Heart left ventricle (tissue), 16 donors: ENCODE data around the gene IL2. TPM values are rescaled to one million over a fixed set of nuclear protein-coding genes. Genes with fewer than 3 reads are reported as not detected.

Experiments used
- ATAC-seq, 4 donors: fragments of 200-7000 bp; cut with Tn5 transposase; one replicate each; pipeline ENCODE4 v1.9.1; 2020 to 2022; ENCODE audit warnings: moderate library complexity in 4 of 4, mild to moderate bottlenecking in 3 of 4, moderate number of reproducible peaks in 1 of 4
- DNase-seq, 5 donors: peaks; one replicate each; pipeline ENCODE4 v3.0.0-alpha.2; 2020
- H3K27ac ChIP-seq, 12 donors: fragments of 200-600 bp; sonication (generic) in 4 of 12; one replicate each; pipeline versions ENCODE4 v1.5.0 to v1.8.0; 2016 to 2022; ENCODE audit warnings: mild to moderate bottlenecking in 2 of 12
- H3K27me3 ChIP-seq, 9 donors: fragments of 200-600 bp; sonication (generic) in 2 of 9; one replicate each; pipeline versions ENCODE4 v1.5.1 to v1.8.0; 2016 to 2022; ENCODE audit warnings: mild to moderate bottlenecking in 3 of 9
- H3K36me3 ChIP-seq, 9 donors: fragments of 200-600 bp; sonication (generic) in 2 of 9; one replicate each; pipeline versions ENCODE4 v1.5.0 to v1.8.0; 2018 to 2022; ENCODE audit warnings: mild to moderate bottlenecking in 2 of 9
- H3K4me1 ChIP-seq, 12 donors: fragments of 200-600 bp; sonication (generic) in 4 of 12; one replicate each; pipeline versions ENCODE4 v1.5.0 to v1.8.0; 2016 to 2022; ENCODE audit warnings: mild to moderate bottlenecking in 3 of 12
- H3K4me3 ChIP-seq, 12 donors: fragments of 200-600 bp; sonication (generic) in 4 of 12; one replicate each; pipeline versions ENCODE4 v1.5.0 to v1.8.0; 2017 to 2022; ENCODE audit warnings: mild to moderate bottlenecking in 9 of 12, moderate library complexity in 4 of 12
- H3K9me3 ChIP-seq, 12 donors: fragments of 200-600 bp; sonication (generic) in 4 of 12; one replicate each; pipeline versions ENCODE4 v1.5.0 to v1.8.0; 2016 to 2022; ENCODE audit warnings: mild to moderate bottlenecking in 1 of 12
- POLR2A ChIP-seq, 2 donors: fragments of 450-650 bp; IDR thresholded peaks; one replicate each; pipeline ENCODE4 v1.6.1; 2017; ENCODE audit warnings: antibody characterized with exemption in 2 of 2, mild to moderate bottlenecking in 2 of 2, moderate library complexity in 2 of 2
- WGBS, 4 donors: extraction: QIAGEN DNeasy Blood & Tissue Kit in 2 of 4; methylation state at CpG; one replicate each; pipeline versions ENCODE4 v1.1.5 to v1.1.7; 2013 to 2018; 5-methylcytosine and 5-hydroxymethylcytosine counted together
- intact Hi-C, 10 donors: fragments of 100-400 bp; cut with DNase I; formaldehyde crosslinking; loops; one replicate each; pipeline versions ENCODE4 v1.11.1 to v1.14.2; 2022
- polyA plus RNA-seq, 2 donors: library from polyadenylated mRNA; stranded (reverse); fragments of 200-250 nt; gene quantifications; one replicate each; pipeline ENCODE4 v1.2.3, GENCODE V29; 2013
- total RNA-seq, 9 donors: library from RNA; depleted of rRNA in 2 of 9; stranded (reverse); fragments of >200 nt in 2 of 9; fragmentation: NEBNext Ultra II Directional in 3 of 9; extraction: Animal tissue kit (Norgen Biotek cat#: 25700) in 3 of 9; gene quantifications; one replicate each; pipeline versions ENCODE4 v1.1.0 to v1.2.4, GENCODE V29; 2016 to 2023
- TF ChIP-seq, protein P1 (sequence below), 12 donors: fragments of 200-600 bp; sonication (generic) in 4 of 12; IDR thresholded peaks; one replicate each; pipeline versions ENCODE4 v1.5.0 to v1.8.0; 2018 to 2022; ENCODE audit warnings: antibody characterized with exemption in 12 of 12, mild to moderate bottlenecking in 5 of 12
- donor health status: ischemic (EF 13 %, LVEDD 7.1; RV severe dilation, severe dysfunction).
- donor health status: healthy with polysubstance abuse.
- donor health status: DM: no; HTN: yes; CAD: no.
- donor health status: DM: no; HTN: no; CAD: no.
- donor health status: ischemic (EF 25% LVEDD 6.9; RV normal size, moderate dysfunction).
- donor health status: ischemic (EF 25% LVEDD 5.7; RV mildly dilated, moderate dysfunction).
- donor health status: healthy.
- donor health status: DM: yes; HTN: yes; CAD: no.
- donor health status: ischemic (EF 35%, LVEDD 5.7; RV mildly dilated, moderate dysfunction).
- donor health status: nonischemic (EF 11% LVEDD 7.7; RV severe dilation, severe dysfunction).
- donor health status: DM: yes; HTN: yes; CAD: no.
- donor health status: PGD.
- donor health status: ischemic (EF 29% LVEDD 5.4; RV normal size, mild dysfunction).
- donor health status: nonischemic (EF 23%, LVEDD 6.1; RV moderate dilation, normal function).

IL2 gene
- total and polyA plus RNA-seq, 11 donors: not detected

DNA sequence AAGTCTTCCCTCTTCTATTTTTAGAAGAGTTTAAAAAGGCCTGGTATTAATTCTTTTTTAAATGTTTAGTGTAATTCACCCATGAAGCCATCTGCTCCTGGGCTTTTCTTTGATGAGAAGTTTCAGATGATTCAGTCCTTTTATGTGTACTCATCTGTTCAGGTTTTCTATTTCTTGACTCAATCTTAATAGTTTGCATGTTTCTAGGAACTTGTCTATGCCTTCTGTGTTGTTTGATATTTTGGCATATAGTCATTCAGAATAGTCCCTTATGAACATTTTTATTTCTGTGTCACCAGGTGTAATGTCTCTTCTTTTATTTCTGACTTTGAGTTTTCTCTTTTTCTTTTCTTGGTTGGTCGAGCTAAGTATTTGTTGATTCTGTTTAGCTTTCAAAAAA is 20.2 kb upstream of the IL2 start:
- 68 to 89% (median 81%) methylated on average over 1 of the region's 1 CpG for WGBS, 4 donors
- intact Hi-C loops: no loop called here

DNA sequence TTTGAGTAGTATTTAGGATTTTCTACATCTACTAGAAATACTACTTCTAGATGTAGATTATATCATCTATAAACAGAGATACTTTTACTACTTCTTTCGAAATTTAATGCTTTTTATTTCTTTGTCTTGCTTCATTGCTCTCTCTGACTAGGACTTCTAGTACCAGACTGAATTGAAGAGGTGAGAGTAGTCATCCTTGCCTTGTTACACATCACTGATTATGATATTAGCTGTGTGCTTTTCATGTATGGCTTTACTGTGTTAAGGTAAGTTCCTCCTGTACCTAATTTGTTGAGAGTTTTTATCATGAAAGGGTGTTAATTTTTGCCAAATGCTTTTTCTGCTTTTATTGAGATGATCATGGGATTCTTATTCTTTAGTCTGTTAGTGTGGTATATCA is 19.6 kb upstream of the IL2 start:
- Histone ChIP-seq H3K4me3 (no peak overlapping the region), H3K9me3 (peaks cover 0 to 10% (median 0%) of the 10 kb centered on the region in 12 donors), H3K36me3 (no peaks in the 10 kb centered on the region), H3K27me3 (no peaks in the 10 kb centered on the region), H3K27ac (no peak overlapping the region), H3K4me1 (no peaks in the 10 kb centered on the region)
- no peak for ATAC-seq
- intact Hi-C loops: no loop called here
- 41 to 69% (median 60%) methylated on average over 1 of the region's 1 CpG for WGBS, 4 donors
- TF ChIP-seq, protein P1, sequence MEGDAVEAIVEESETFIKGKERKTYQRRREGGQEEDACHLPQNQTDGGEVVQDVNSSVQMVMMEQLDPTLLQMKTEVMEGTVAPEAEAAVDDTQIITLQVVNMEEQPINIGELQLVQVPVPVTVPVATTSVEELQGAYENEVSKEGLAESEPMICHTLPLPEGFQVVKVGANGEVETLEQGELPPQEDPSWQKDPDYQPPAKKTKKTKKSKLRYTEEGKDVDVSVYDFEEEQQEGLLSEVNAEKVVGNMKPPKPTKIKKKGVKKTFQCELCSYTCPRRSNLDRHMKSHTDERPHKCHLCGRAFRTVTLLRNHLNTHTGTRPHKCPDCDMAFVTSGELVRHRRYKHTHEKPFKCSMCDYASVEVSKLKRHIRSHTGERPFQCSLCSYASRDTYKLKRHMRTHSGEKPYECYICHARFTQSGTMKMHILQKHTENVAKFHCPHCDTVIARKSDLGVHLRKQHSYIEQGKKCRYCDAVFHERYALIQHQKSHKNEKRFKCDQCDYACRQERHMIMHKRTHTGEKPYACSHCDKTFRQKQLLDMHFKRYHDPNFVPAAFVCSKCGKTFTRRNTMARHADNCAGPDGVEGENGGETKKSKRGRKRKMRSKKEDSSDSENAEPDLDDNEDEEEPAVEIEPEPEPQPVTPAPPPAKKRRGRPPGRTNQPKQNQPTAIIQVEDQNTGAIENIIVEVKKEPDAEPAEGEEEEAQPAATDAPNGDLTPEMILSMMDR (IDR thresholded peaks at IDR 0.05): no peak
- no peak for TF ChIP-seq POLR2A (IDR thresholded peaks at IDR 0.05)
- DNase-seq: no peak

More for the DNA sequence above, 20.2 kb upstream of the IL2 start:
- ATAC-seq (no peak), DNase-seq (no peak)
- peaks cover 0 to 10% (median 0%) of the 10 kb centered on the region in 12 donors for H3K9me3 ChIP-seq
- no peak overlapping the region for H3K27ac ChIP-seq
- no peaks in the 10 kb centered on the region for H3K4me1 ChIP-seq
- TF ChIP-seq, protein P1 (IDR thresholded peaks at IDR 0.05): no peak
- TF ChIP-seq POLR2A (IDR thresholded peaks at IDR 0.05): no peak
- H3K27me3 ChIP-seq: no peaks in the 10 kb centered on the region
- no peaks in the 10 kb centered on the region for H3K36me3 ChIP-seq
- no peak overlapping the region for H3K4me3 ChIP-seq

DNA sequence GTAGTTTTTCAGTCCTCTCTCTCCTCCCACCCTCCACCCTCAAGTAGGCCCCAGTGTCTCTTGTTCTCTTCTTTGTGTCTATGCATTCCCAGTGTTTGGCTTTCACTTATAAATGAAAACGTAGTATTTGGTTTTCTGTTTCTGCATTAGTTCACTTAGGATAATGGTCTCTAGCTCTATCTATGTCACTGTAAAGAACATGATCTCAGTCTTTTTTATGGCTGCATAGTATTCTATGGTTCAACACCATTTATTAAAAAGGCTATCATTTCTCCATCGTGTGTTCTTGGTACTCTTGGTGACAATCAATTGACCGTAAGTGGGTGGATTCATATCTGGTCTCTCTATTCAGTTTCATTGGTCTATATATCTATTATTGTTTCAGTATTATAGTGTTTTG is 18.7 kb upstream of the IL2 start:
- Histone ChIP-seq H3K9me3 (peaks cover 0 to 10% (median 0%) of the 10 kb centered on the region in 12 donors), H3K36me3 (no peaks in the 10 kb centered on the region), H3K27ac (no peak overlapping the region), H3K4me1 (no peaks in the 10 kb centered on the region), H3K27me3 (no peaks in the 10 kb centered on the region), H3K4me3 (no peak overlapping the region)
- 82 to 88% (median 85%) methylated on average over 3 of the region's 3 CpGs for WGBS, 4 donors
- no peak for ATAC-seq
- no peak for TF ChIP-seq POLR2A (IDR thresholded peaks at IDR 0.05)
- TF ChIP-seq, protein P1 (IDR thresholded peaks at IDR 0.05): no peak
- intact Hi-C loops: no loop called here
- DNase-seq: no peak

DNA sequence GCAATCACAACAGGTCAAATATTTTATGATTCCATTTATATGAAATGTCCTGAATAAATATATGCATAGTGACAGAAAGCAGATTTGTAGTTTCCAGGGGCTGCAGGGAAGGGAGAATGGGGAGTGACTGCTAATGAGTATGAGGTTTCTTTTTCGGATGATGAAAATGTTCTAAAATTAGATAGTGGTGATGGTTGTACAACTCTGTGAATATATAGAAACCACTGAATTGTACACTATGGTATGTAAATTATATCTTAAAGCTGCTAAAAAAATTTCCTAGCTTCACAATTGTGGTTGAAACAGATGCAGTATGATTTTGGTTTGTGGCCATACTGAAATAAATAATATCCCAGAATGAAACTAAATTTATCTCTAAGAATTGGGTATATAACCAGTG is 12.9 kb upstream of the IL2 start:
- Histone ChIP-seq H3K4me1 (no peaks in the 10 kb centered on the region), H3K4me3 (no peak overlapping the region), H3K9me3 (peaks cover 0 to 15% (median 2%) of the 10 kb centered on the region in 12 donors), H3K27me3 (no peaks in the 10 kb centered on the region), H3K36me3 (no peaks in the 10 kb centered on the region), H3K27ac (no peak overlapping the region)
- intact Hi-C loops: no loop called here
- no peak for ATAC-seq
- WGBS, 4 donors: 84 to 97% (median 90%) methylated on average over 1 of the region's 1 CpG
- TF ChIP-seq POLR2A (IDR thresholded peaks at IDR 0.05): no peak
- TF ChIP-seq, protein P1 (IDR thresholded peaks at IDR 0.05): no peak
- no peak for DNase-seq
